Spinal cord (tissue), 10 donors: ENCODE data around the gene POLR2M. TPM values are rescaled to one million over a fixed set of nuclear protein-coding genes. Genes with fewer than 3 reads are reported as not detected.
A peak's percentile ranks its signal among the peaks of the same experiment; 100 is the strongest.

ENCODE experiments used
- DNase-seq, 6 donors: peaks; one replicate each; pipeline versions ENCODE4 v3.0.0 to v3.0.0-alpha.2; 2013 to 2015; ENCODE audit warnings: low spot score in 6 of 6, low read depth in 4 of 6
- H3K27ac ChIP-seq: one replicate; pipeline ENCODE4 v1.5.1; 2013; ENCODE audit warnings: low read depth, low read length, control low read depth
- H3K27me3 ChIP-seq: one replicate; pipeline ENCODE4 v1.6.1; 2013; ENCODE audit warnings: low read length; ENCODE audit not compliant: control insufficient read depth, insufficient read depth
- H3K36me3 ChIP-seq: one replicate; pipeline ENCODE4 v1.6.1; 2013; ENCODE audit warnings: low read length; ENCODE audit not compliant: control insufficient read depth, insufficient read depth
- H3K4me1 ChIP-seq: one replicate; pipeline ENCODE4 v1.6.1; 2013; ENCODE audit warnings: low read length; ENCODE audit not compliant: control insufficient read depth, insufficient read depth
- H3K4me3 ChIP-seq: one replicate; pipeline ENCODE4 v1.5.1; 2013; ENCODE audit warnings: low read depth, low read length, control low read depth
- H3K9me3 ChIP-seq: one replicate; pipeline ENCODE4 v1.6.1; 2013; ENCODE audit warnings: low read length; ENCODE audit not compliant: control insufficient read depth, insufficient read depth
- WGBS: methylation state at CpG from one replicate; pipeline ENCODE4 v1.1.5; 2013; ENCODE audit warnings: missing lambda C conversion rate; ENCODE audit not compliant: insufficient coverage; 5-methylcytosine and 5-hydroxymethylcytosine counted together
- polyA plus RNA-seq, 2 donors: library from polyadenylated mRNA; unstranded; fragments of 120-200 nt; gene quantifications; one replicate each; pipeline ENCODE4 v1.2.1, GENCODE V29; 2013; ENCODE audit not compliant: insufficient read length in 2 of 2
- total RNA-seq, 2 donors: library from RNA; depleted of rRNA in 1 of 2; stranded (reverse); fragments of 120-200 nt in 1 of 2; fragments of >200 nt in 1 of 2; gene quantifications; one replicate each; pipeline versions ENCODE4 v1.2.3 to v1.2.4, GENCODE V29; 2013 to 2014
- donor health status: healthy.

POLR2M gene
- total and polyA plus RNA-seq, 4 donors = 44.1 to 199 (median 83.2) TPM

DNA sequence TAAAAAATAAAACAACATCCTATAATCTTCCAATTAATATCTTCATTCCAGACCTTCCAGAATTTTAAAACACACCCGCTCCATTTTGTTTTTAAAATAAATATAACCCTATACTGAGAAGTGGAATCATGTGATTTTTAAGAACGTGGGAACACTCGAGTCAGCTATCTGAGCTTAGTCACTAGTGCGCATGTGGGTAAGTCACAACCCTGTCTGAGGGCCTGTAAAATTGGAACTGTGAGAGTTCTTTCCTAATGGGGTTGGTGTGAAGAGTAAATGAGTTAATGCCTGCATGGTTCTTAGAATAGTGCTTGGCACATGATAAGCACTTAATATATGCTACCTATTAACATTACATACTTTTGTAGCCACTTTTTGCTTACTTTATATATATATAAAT, 19.9 kb upstream of the POLR2M start:
- no peaks in the 10 kb centered on the region for H3K27me3 ChIP-seq
- H3K4me1 ChIP-seq = no peaks in the 10 kb centered on the region
- no peak overlapping the region for H3K4me3 ChIP-seq
- DNase-seq = peak in 1 of 6 donors; percentile 9
- no CpG with 5 or more reads among the region's 4 CpGs for WGBS
- H3K36me3 ChIP-seq = no peaks in the 10 kb centered on the region
- no peaks in the 10 kb centered on the region for H3K9me3 ChIP-seq
- no peak overlapping the region for H3K27ac ChIP-seq

DNA sequence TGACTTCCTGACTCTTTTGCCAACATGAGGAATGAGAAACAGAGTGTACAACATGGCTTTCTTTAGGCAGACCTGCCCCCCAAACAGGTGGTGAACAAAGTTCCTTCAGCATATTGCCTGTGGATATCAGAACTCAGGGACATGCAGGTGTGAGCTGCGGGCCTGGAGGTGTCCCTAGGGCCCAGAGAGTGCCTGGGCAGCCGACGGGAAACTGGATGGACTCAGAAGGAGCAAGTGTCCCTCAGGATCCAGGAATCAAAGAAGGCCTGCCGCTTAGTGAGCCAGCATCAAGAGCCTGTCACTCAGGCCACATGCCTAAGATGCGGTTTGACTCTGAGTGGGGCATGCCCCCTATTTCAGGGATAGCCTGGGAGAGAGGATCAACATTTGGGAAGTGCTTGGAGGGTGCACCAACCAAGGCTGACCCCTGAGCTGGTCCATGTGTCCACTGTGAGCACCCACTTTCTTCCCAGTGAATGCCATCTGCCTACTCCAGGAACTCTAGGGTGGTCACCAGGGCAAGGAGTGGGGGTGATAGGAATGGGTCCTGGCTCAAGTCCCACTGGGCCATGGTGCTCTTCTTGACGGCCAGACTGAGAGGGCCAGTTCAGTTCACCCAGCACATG, 16.1 kb upstream of the POLR2M start:
- Histone ChIP-seq H3K27ac (no peak overlapping the region), H3K4me3 (no peak overlapping the region), H3K27me3 (no peaks in the 10 kb centered on the region), H3K9me3 (no peaks in the 10 kb centered on the region), H3K4me1 (no peaks in the 10 kb centered on the region), H3K36me3 (no peaks in the 10 kb centered on the region)
- 93% methylated on average over 6 of the region's 6 CpGs for WGBS
- no peak for DNase-seq

DNA sequence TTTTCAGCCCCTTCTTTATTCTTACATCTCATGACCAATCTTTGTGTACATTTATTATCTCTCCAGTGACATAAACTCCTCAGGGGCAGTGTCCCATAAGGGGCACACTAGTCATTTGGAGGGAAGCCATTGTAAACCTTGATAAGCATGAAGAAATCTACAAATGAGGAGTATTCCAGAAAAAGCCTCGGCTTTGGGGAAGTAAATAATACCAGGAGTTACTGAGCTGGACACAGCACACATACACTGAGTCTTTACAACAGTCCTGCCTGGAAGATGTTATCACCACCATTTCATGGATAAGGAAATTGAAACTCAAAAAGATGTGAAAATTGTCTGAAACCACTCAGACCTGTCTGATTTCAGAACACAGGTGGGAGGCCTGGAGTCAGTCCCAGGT, 15.4 kb upstream of the POLR2M start:
- Histone ChIP-seq H3K27me3 (no peaks in the 10 kb centered on the region), H3K4me3 (no peak overlapping the region), H3K27ac (no peak overlapping the region), H3K9me3 (no peaks in the 10 kb centered on the region), H3K36me3 (no peaks in the 10 kb centered on the region), H3K4me1 (no peaks in the 10 kb centered on the region)
- WGBS = no CpG with 5 or more reads among the region's 1 CpG
- DNase-seq = no peak

DNA sequence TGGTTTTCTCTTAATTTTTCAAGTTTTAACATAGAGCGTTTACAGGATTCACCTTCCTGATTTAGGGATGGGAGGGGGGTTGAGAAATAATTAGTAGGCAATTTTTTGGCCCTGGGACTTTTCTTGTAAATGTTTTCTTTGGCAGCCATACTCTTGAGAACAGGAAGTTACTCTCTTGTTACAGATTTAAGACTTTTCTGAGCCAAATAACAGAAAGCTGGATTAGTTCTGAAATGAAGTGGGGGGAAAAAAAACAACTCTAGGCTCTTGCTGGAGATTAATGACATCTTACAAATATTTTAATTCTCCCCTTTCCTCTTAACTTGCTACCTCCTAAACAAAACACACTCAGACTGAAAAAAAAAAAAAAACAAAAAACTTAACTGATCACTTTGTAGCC, 13.8 kb upstream of the POLR2M start:
- Histone ChIP-seq H3K36me3 (no peaks in the 10 kb centered on the region), H3K4me1 (no peaks in the 10 kb centered on the region), H3K9me3 (no peaks in the 10 kb centered on the region), H3K27ac (no peak overlapping the region), H3K27me3 (no peaks in the 10 kb centered on the region), H3K4me3 (no peak overlapping the region)
- DNase-seq = peak in 1 of 6 donors; percentile 15
- no CpG with 5 or more reads among the region's 1 CpG for WGBS

GRCh38 chr15:57694279-57694678, 12.2 kb upstream of the POLR2M start:
- Histone ChIP-seq H3K4me1 (no peaks in the 10 kb centered on the region), H3K4me3 (no peak overlapping the region), H3K27me3 (no peaks in the 10 kb centered on the region), H3K27ac (no peak overlapping the region), H3K9me3 (no peaks in the 10 kb centered on the region), H3K36me3 (no peaks in the 10 kb centered on the region)
- no peak for DNase-seq
- WGBS = no CpG with 5 or more reads among the region's 1 CpG

GRCh38 chr15:57696146-57696545, 10.4 kb upstream of the POLR2M start:
- peak in 1 of 6 donors; percentile 67 for DNase-seq
- H3K27me3 ChIP-seq = no peaks in the 10 kb centered on the region
- H3K36me3 ChIP-seq = no peaks in the 10 kb centered on the region
- H3K9me3 ChIP-seq = no peaks in the 10 kb centered on the region
- no peak overlapping the region for H3K27ac ChIP-seq
- no peaks in the 10 kb centered on the region for H3K4me1 ChIP-seq
- no peak overlapping the region for H3K4me3 ChIP-seq
- WGBS = 53% methylated on average over 2 of the region's 5 CpGs

DNA sequence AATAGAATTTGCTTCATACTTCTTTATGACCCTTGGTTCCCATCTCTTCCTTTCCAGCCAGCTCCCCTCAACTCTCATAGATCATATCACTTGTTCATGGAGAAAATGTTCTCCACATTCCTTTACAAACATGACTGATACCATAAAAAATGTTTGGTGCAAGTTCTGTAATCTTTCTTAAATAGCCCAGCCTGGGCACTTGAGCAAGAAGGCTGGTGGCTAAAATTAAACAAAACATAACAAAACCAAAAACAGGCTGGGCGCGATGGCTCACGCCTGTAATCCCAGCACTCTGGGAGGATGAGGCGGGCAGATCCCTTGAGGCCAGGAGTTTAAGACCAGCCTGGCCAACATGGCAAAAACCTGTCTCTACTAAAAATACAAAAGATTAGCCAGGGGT, 8.9 kb upstream of the POLR2M start:
- H3K27me3 ChIP-seq = no peaks in the 10 kb centered on the region
- H3K9me3 ChIP-seq = no peaks in the 10 kb centered on the region
- no peaks in the 10 kb centered on the region for H3K36me3 ChIP-seq
- no peak for DNase-seq
- H3K27ac ChIP-seq = no peak overlapping the region
- H3K4me3 ChIP-seq = no peak overlapping the region
- no peaks in the 10 kb centered on the region for H3K4me1 ChIP-seq
- 100% methylated on average over 1 of the region's 4 CpGs for WGBS

DNA sequence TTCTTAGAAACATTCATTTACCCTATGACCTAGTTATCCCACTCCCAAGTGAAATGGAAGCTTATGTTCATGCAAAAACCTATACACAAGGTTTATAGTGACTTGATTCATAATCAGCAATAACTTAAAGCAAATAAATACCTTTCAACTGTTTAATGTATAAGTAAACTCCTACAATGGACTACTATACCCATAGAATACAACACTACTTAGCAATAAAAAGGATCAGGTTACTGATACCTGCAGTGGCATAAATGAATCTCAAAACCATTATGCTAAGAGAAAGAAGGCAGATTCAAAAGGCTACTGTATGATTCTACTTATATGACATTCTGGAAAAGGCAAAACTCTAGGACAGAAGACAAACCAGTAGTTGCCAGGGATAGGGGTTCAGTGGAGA, 8.3 kb upstream of the POLR2M start:
- H3K27ac ChIP-seq = no peak overlapping the region
- H3K36me3 ChIP-seq = no peaks in the 10 kb centered on the region
- H3K27me3 ChIP-seq = no peaks in the 10 kb centered on the region
- no peak overlapping the region for H3K4me3 ChIP-seq
- no peaks in the 10 kb centered on the region for H3K4me1 ChIP-seq
- H3K9me3 ChIP-seq = no peaks in the 10 kb centered on the region
- DNase-seq = no peak

GRCh38 chr15:57698991-57699390, 7.5 kb upstream of the POLR2M start:
- Histone ChIP-seq H3K9me3 (no peaks in the 10 kb centered on the region), H3K4me1 (no peaks in the 10 kb centered on the region), H3K27ac (no peak overlapping the region), H3K4me3 (no peak overlapping the region), H3K27me3 (no peaks in the 10 kb centered on the region), H3K36me3 (no peaks in the 10 kb centered on the region)
- no peak for DNase-seq
- 80% methylated on average over 1 of the region's 4 CpGs for WGBS

DNA sequence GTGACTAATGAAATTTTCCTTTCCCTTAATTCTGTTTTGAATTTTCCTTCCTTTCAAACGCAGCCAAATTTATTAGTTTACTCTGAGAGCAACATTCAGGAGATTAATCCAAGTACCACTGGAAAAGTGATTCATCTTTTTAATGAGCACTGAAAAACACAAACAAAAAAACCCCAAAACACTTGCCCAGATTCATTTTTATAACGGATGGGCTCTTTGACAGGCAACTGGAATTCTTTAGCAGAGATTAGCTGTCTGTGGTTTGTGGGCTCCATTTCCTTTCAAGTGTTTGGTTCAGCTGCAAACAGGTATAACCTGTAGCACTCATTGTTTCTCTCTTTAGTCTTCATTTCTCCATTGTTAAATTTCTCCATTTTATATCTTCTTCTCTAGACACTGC, 3.1 kb upstream of the POLR2M start:
- H3K9me3 ChIP-seq = no peaks in the 10 kb centered on the region
- H3K27me3 ChIP-seq = no peaks in the 10 kb centered on the region
- no peak overlapping the region for H3K27ac ChIP-seq
- WGBS = 80% methylated on average over 1 of the region's 2 CpGs
- peaks cover 3% of the 10 kb centered on the region for H3K4me1 ChIP-seq
- no peak overlapping the region for H3K4me3 ChIP-seq
- H3K36me3 ChIP-seq = no peaks in the 10 kb centered on the region
- DNase-seq = no peak
